Large intestine (tissue), 3 donors: Measurements from ENCODE around the gene LGR4. TPM values are rescaled to one million over a fixed set of nuclear protein-coding genes. Genes with fewer than 3 reads are reported as not detected.
A peak's percentile ranks its signal among the peaks of the same experiment; 100 is the strongest.

ENCODE experiments used
- DNase-seq, 2 donors: peaks; one replicate each; pipeline versions ENCODE4 v3.0.0 to v3.0.0-alpha.2; 2013
- H3K27ac ChIP-seq: one replicate; pipeline ENCODE4 v1.5.1; 2013; ENCODE audit warnings: low read length
- H3K27me3 ChIP-seq: 2 replicates; pipeline ENCODE4 v1.6.1; 2013; ENCODE audit warnings: low read length; ENCODE audit not compliant: control insufficient read depth, insufficient read depth
- H3K36me3 ChIP-seq: 2 replicates; pipeline ENCODE4 v1.6.1; 2013; ENCODE audit warnings: low read length; ENCODE audit not compliant: control insufficient read depth, insufficient read depth
- H3K4me1 ChIP-seq: one replicate; pipeline ENCODE4 v1.6.1; 2013; ENCODE audit warnings: low read length; ENCODE audit not compliant: control insufficient read depth, insufficient read depth
- H3K4me3 ChIP-seq: one replicate; pipeline ENCODE4 v1.5.1; 2013; ENCODE audit warnings: low read length
- H3K9me3 ChIP-seq: one replicate; pipeline ENCODE4 v1.6.1; 2013; ENCODE audit warnings: mild to moderate bottlenecking, low read depth, low read length, moderate library complexity; ENCODE audit not compliant: control insufficient read depth
- WGBS: methylation state at CpG from one replicate; pipeline ENCODE4 v1.1.5; 2013; ENCODE audit warnings: low lambda C conversion rate; ENCODE audit not compliant: insufficient coverage; 5-methylcytosine and 5-hydroxymethylcytosine counted together
- polyA plus RNA-seq: library from polyadenylated mRNA; unstranded; fragments of 120-200 nt; gene quantifications from one replicate; pipeline ENCODE4 v1.2.1, GENCODE V29; 2013

LGR4 gene
- polyA plus RNA-seq, 1 donor, result 53.2 TPM

DNA sequence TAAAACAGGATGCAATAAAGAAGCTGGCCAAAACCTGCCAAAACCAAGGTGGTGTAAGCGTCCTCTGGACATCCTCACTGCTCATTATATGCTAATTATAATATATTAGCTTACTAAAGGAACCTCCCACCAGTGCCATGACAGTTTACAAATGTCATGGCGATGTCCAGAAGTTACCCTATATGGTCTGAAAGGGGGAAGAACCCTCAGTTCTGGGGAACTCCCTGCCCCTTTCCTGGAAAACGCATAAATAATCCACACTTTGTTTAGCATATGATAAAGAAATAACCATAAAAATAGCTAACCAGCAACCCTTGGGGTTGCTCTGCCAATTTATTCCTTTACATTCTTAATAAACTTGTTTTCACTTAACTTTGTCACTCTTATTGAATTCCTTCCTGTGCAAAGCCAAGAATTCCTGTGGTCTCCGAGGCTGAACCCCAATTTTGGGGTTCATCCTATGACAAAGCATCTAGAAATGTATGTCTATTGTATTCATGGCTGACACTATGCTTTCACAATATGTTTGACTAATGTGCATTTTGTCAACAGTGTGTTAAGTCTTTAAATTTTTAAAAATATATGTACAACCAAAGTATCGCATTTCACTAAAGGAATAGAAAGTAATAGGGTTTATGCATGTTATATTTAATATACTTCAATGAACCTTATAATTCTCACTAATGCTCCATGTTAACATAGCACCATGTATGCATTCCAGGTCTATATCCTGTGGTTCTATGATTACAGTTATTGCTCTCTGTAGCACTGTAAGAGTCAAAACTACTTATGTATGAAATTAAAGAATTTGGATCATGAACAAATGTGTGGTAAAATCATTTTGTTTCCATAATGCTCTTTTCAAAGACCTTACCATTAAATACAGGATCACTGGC lies 25.1 kb downstream of the LGR4 start:
- H3K4me3 ChIP-seq, result no peak overlapping the region
- no peaks in the 10 kb centered on the region for H3K9me3 ChIP-seq
- H3K36me3 ChIP-seq, result no peaks in the 10 kb centered on the region
- DNase-seq, result no peak
- 83% methylated on average over 2 of the region's 5 CpGs for WGBS
- H3K27ac ChIP-seq, result no peak overlapping the region
- H3K4me1 ChIP-seq, result peaks cover 10% of the 10 kb centered on the region
- no peaks in the 10 kb centered on the region for H3K27me3 ChIP-seq

GRCh38 chr11:27445625-27446024 lies 27.0 kb downstream of the LGR4 start:
- 100% methylated on average over 2 of the region's 4 CpGs for WGBS
- H3K9me3 ChIP-seq, result no peaks in the 10 kb centered on the region
- H3K27me3 ChIP-seq, result no peaks in the 10 kb centered on the region
- H3K4me1 ChIP-seq, result peaks cover 7% of the 10 kb centered on the region
- no peak overlapping the region for H3K4me3 ChIP-seq
- DNase-seq, result no peak
- H3K27ac ChIP-seq, result no peak overlapping the region
- no peaks in the 10 kb centered on the region for H3K36me3 ChIP-seq

GRCh38 chr11:27444801-27445215 lies 27.8 kb downstream of the LGR4 start:
- Histone ChIP-seq H3K27me3 (no peaks in the 10 kb centered on the region), H3K4me3 (no peak overlapping the region), H3K36me3 (no peaks in the 10 kb centered on the region), H3K27ac (no peak overlapping the region), H3K4me1 (peaks cover 7% of the 10 kb centered on the region), H3K9me3 (no peaks in the 10 kb centered on the region)
- no peak for DNase-seq
- WGBS, result no CpG with 5 or more reads among the region's 2 CpGs

DNA sequence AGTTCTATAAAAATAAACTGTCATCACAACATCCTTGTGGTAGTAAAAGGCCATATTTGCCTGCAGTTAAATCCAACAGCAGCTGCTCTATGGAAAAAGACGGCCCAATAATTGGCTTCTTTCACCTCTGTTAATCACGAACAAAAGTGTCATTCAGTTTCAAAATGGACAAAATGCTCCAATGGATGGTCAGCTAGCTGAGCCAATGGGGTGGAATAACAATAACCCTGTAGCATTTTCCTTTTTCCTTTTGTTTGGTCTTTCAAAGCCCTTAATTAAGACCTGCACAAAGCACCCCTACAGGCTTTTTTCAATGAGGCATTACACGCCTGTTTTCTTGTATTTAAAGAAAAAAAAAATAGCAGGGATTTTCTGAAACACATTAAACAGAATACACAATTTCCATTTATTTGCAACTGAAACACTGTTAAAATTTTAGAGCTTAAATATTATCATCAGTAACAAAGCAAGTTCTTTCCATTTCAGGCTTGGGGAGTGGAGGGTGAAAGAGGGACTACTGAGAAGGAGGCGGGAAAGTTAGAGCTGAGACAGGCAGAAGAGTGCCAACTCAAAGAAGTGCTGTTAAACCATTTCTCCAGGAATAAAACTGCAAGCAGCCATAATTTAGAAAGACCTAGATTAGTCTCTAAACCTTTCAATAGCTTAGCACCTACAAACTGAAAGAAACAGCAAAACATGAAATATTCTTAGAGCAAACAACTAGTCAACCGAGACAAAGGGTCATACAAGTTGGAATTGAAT lies 28.7 kb downstream of the LGR4 start:
- H3K4me1 ChIP-seq, result peaks cover 7% of the 10 kb centered on the region
- 100% methylated on average over 1 of the region's 5 CpGs for WGBS

GRCh38 chr11:27443227-27443626 lies 29.4 kb downstream of the LGR4 start:
- H3K4me1 ChIP-seq, result peaks cover 7% of the 10 kb centered on the region
- no peaks in the 10 kb centered on the region for H3K27me3 ChIP-seq
- H3K4me3 ChIP-seq, result no peak overlapping the region
- no peak overlapping the region for H3K27ac ChIP-seq
- DNase-seq, result no peak
- 100% methylated on average over 1 of the region's 4 CpGs for WGBS
- no peaks in the 10 kb centered on the region for H3K36me3 ChIP-seq
- no peaks in the 10 kb centered on the region for H3K9me3 ChIP-seq

More for the DNA sequence above, 28.7 kb downstream of the LGR4 start:
- no peak for DNase-seq
- Histone ChIP-seq H3K4me3 (no peak overlapping the region), H3K9me3 (no peaks in the 10 kb centered on the region), H3K27ac (no peak overlapping the region), H3K36me3 (no peaks in the 10 kb centered on the region), H3K27me3 (no peaks in the 10 kb centered on the region)

GRCh38 chr11:27440090-27440489 lies 32.5 kb downstream of the LGR4 start:
- no peaks in the 10 kb centered on the region for H3K36me3 ChIP-seq
- H3K27ac ChIP-seq, result no peak overlapping the region
- H3K9me3 ChIP-seq, result no peaks in the 10 kb centered on the region
- 100% methylated on average over 2 of the region's 7 CpGs for WGBS
- peaks cover 10% of the 10 kb centered on the region for H3K4me1 ChIP-seq
- DNase-seq, result no peak
- no peaks in the 10 kb centered on the region for H3K27me3 ChIP-seq
- H3K4me3 ChIP-seq, result no peak overlapping the region

GRCh38 chr11:27438595-27438981 lies 34.0 kb downstream of the LGR4 start:
- H3K4me3 ChIP-seq, result no peak overlapping the region
- H3K27me3 ChIP-seq, result no peaks in the 10 kb centered on the region
- H3K4me1 ChIP-seq, result peaks cover 4% of the 10 kb centered on the region
- no CpG with 5 or more reads among the region's 3 CpGs for WGBS
- H3K9me3 ChIP-seq, result no peaks in the 10 kb centered on the region
- no peaks in the 10 kb centered on the region for H3K36me3 ChIP-seq
- H3K27ac ChIP-seq, result no peak overlapping the region
- peak in 1 of 2 donors; percentile 26 for DNase-seq

GRCh38 chr11:27437829-27438594 lies 34.6 kb downstream of the LGR4 start:
- H3K27ac ChIP-seq, result no peak overlapping the region
- peaks cover 4% of the 10 kb centered on the region for H3K4me1 ChIP-seq
- H3K36me3 ChIP-seq, result no peaks in the 10 kb centered on the region
- WGBS, result no CpG with 5 or more reads among the region's 5 CpGs
- no peak for DNase-seq
- no peak overlapping the region for H3K4me3 ChIP-seq
- H3K27me3 ChIP-seq, result no peaks in the 10 kb centered on the region
- no peaks in the 10 kb centered on the region for H3K9me3 ChIP-seq

DNA sequence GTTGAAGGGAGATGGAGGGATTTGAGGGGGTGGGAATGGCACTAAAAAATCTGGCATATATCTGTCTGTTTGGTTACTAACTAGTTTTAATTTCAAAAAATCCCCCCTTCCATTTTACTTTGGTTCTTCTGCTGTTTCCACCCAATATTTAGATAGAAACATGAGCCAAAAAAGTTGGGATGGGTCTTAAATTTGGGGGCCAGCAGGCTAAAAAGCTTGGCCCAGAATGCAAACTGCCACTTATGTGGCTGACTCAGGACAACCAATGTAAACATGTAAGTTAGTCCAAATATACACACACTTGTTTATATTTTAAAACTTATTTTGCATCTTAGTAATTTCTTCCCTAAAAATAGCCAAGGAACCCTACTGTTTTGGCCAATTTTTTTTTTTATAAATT lies 35.7 kb downstream of the LGR4 start:
- H3K27me3 ChIP-seq, result no peaks in the 10 kb centered on the region
- H3K36me3 ChIP-seq, result no peaks in the 10 kb centered on the region
- no peak for DNase-seq
- no peaks in the 10 kb centered on the region for H3K9me3 ChIP-seq
- H3K27ac ChIP-seq, result no peak overlapping the region
- no peak overlapping the region for H3K4me3 ChIP-seq
- H3K4me1 ChIP-seq, result peaks cover 4% of the 10 kb centered on the region

DNA sequence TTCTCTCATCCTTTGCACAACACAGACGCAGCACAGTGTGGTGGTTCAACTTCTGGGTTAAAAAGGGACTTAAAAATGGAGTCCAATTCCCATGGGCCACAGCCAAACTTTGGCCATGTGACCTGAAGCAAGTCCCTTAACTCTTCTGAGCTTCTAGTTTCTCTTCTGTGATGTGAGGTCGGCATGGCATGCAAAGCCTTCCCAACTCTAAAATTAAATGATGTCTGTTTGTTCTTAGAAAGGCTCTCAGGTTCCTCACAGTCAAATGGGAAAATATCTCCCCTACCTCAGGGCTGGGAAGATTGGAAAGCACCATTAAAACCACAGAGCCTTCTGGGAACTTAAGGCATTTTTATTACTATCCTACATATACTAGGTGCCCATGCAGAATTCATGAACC lies 38.8 kb downstream of the LGR4 start:
- H3K4me1 ChIP-seq, result peaks cover 4% of the 10 kb centered on the region

More for the DNA sequence above, 38.8 kb downstream of the LGR4 start:
- WGBS, result no CpG with 5 or more reads among the region's 2 CpGs
- Histone ChIP-seq H3K4me3 (no peak overlapping the region), H3K36me3 (peaks cover 2% of the 10 kb centered on the region), H3K27me3 (no peaks in the 10 kb centered on the region), H3K27ac (no peak overlapping the region), H3K9me3 (no peaks in the 10 kb centered on the region)
- no peak for DNase-seq
